KOPT-K1 (cell line): ENCODE measurements around the gene CYP4F11.
"Not testable (repeated sequence)": the region's sequence is repeated elsewhere in the genome, so short reads cannot be mapped to it uniquely, and the experiment has no call there.

Experiments
- H3K27ac ChIP-seq: fragments of 200-600 bp; sonication (generic); 2 replicates; pipeline ENCODE4 v1.5.1; 2016; ENCODE audit warnings: antibody characterized with exemption, mild to moderate bottlenecking, low read depth, low read length; ENCODE audit not compliant: poor library complexity, severe bottlenecking
- H3K36me3 ChIP-seq: fragments of 200-600 bp; sonication (generic); 2 replicates; pipeline ENCODE4 v1.5.1; 2017; ENCODE audit warnings: antibody characterized with exemption, mild to moderate bottlenecking, low read length, moderate library complexity; ENCODE audit not compliant: insufficient read depth
- H3K9me3 ChIP-seq: fragments of 200-600 bp; sonication (generic); 2 replicates; pipeline ENCODE4 v1.5.1; 2017; ENCODE audit warnings: antibody characterized with exemption, low read length, mild to moderate bottlenecking; ENCODE audit not compliant: insufficient read depth, poor library complexity, severe bottlenecking

The CYP4F11 gene

GRCh38 chr19:15900504-15900903, 33.8 kb downstream of the CYP4F11 start:
- H3K36me3 ChIP-seq = peaks cover 4% of the 10 kb centered on the region; the same call in 1 of the 2 replicates
- H3K9me3 ChIP-seq = peaks cover 33% of the 10 kb centered on the region
- peak overlapping the region; percentile 63 for H3K27ac ChIP-seq

- H3K36me3 ChIP-seq = not testable (repeated sequence)
- peak overlapping the region; percentile 63 for H3K27ac ChIP-seq
- H3K9me3 ChIP-seq = peaks cover 31% of the 10 kb centered on the region
These were observed 34.3 kb downstream of the CYP4F11 start for GRCh38 chr19:15900032-15900431.

- H3K9me3 ChIP-seq = peaks cover 26% of the 10 kb centered on the region
- H3K27ac ChIP-seq = not testable (repeated sequence)
These were observed 34.8 kb downstream of the CYP4F11 start for GRCh38 chr19:15899561-15899960.

GRCh38 chr19:15897738-15898276, 36.5 kb downstream of the CYP4F11 start, which contains the start of gene CYP4F2:
CYP4F2 (minus strand) TSS chr19:15898074; CDS start chr19:15897611, 463 bp downstream.
- peaks cover 10% of the 10 kb centered on the region for H3K9me3 ChIP-seq
- H3K27ac ChIP-seq = no peak within 1 kb of the TSS
- peaks cover 4% of the 10 kb centered on the region; the same call in 1 of the 2 replicates for H3K36me3 ChIP-seq

More at GRCh38 chr19:15899561-15899960, 34.8 kb downstream of the CYP4F11 start:
- not testable (repeated sequence) for H3K36me3 ChIP-seq

- H3K36me3 ChIP-seq = no peaks in the 10 kb centered on the region
- H3K9me3 ChIP-seq = peaks cover 4% of the 10 kb centered on the region
- H3K27ac ChIP-seq = no peak overlapping the region
These were observed 37.1 kb downstream of the CYP4F11 start for GRCh38 chr19:15897026-15897737.

- H3K36me3 ChIP-seq = no peaks in the 10 kb centered on the region
- no peaks in the 10 kb centered on the region for H3K9me3 ChIP-seq
- no peak overlapping the region for H3K27ac ChIP-seq
These were observed 38.4 kb downstream of the CYP4F11 start for GRCh38 chr19:15895876-15896430.

GRCh38 chr19:15894359-15894758, 40.0 kb downstream of the CYP4F11 start:
- no peaks in the 10 kb centered on the region for H3K36me3 ChIP-seq
- H3K9me3 ChIP-seq = no peaks in the 10 kb centered on the region
- H3K27ac ChIP-seq = no peak overlapping the region

- Histone ChIP-seq H3K27ac (no peak overlapping the region), H3K36me3 (no peaks in the 10 kb centered on the region), H3K9me3 (no peaks in the 10 kb centered on the region)
These were observed 40.9 kb downstream of the CYP4F11 start for GRCh38 chr19:15893477-15893876.

GRCh38 chr19:15892012-15892411, 42.3 kb downstream of the CYP4F11 start:
- H3K9me3 ChIP-seq = no peaks in the 10 kb centered on the region

GRCh38 chr19:15891434-15891833, 42.9 kb downstream of the CYP4F11 start:
- H3K36me3 ChIP-seq = no peaks in the 10 kb centered on the region
- H3K27ac ChIP-seq = no peak overlapping the region
- no peaks in the 10 kb centered on the region for H3K9me3 ChIP-seq

More at GRCh38 chr19:15892012-15892411, 42.3 kb downstream of the CYP4F11 start:
- Histone ChIP-seq H3K27ac (no peak overlapping the region), H3K36me3 (no peaks in the 10 kb centered on the region)

- H3K27ac ChIP-seq, H3K9me3 ChIP-seq, H3K36me3 ChIP-seq: not testable (repeated sequence)
These were observed 45.0 kb downstream of the CYP4F11 start for GRCh38 chr19:15889339-15889738.

- H3K27ac ChIP-seq = no peak overlapping the region
- H3K36me3 ChIP-seq = no peaks in the 10 kb centered on the region
- no peaks in the 10 kb centered on the region for H3K9me3 ChIP-seq
These were observed 48.4 kb downstream of the CYP4F11 start for GRCh38 chr19:15885919-15886318.

GRCh38 chr19:15885167-15885566, 49.2 kb downstream of the CYP4F11 start:
- Histone ChIP-seq H3K27ac (no peak overlapping the region), H3K36me3 (no peaks in the 10 kb centered on the region), H3K9me3 (no peaks in the 10 kb centered on the region)

GRCh38 chr19:15883329-15883728, 51.0 kb downstream of the CYP4F11 start:
- not testable (repeated sequence) for H3K9me3 ChIP-seq

GRCh38 chr19:15874821-15875474, 59.4 kb downstream of the CYP4F11 start:
- Histone ChIP-seq H3K27ac (peak overlapping the region; percentile 41), H3K9me3 (peaks cover 13% of the 10 kb centered on the region), H3K36me3 (no peaks in the 10 kb centered on the region)

More at GRCh38 chr19:15883329-15883728, 51.0 kb downstream of the CYP4F11 start:
- H3K36me3 ChIP-seq, H3K27ac ChIP-seq: not testable (repeated sequence)
